HCT116 (cell line): ENCODE data around the gene RPTOR. TPM values are rescaled to one million over a fixed set of nuclear protein-coding genes. Genes with fewer than 3 reads are reported as not detected.

Experiments
- ATAC-seq: fragments of 200-7000 bp; cut with Tn5 transposase; 2 replicates; pipeline ENCODE4 v1.9.1; 2020; ENCODE audit warnings: mild to moderate bottlenecking, moderate library complexity
- BruUV-seq: library from RNA; stranded (reverse); fragments of 400-500 nt; replicated peaks from 2 replicates; lab custom pipeline; 2021; lab: Mats Ljungman, UMichigan
- CTCF ChIA-PET: fragments of 300-600 bp; sonication (Branson Sonifier 250); formaldehyde crosslinking; loops from one replicate; lab custom pipeline; 2021; ENCODE audit warnings: antibody characterized with exemption; lab: Charles Lee
- POLR2A ChIA-PET: fragments of 300-600, 350-600 bp; sonication (Branson Sonifier 250); formaldehyde crosslinking; loops from one replicate; lab custom pipeline; 2021; ENCODE audit warnings: antibody characterized with exemption; lab: Charles Lee
- RAD21 ChIA-PET, 2 experiments: fragments of 300-600 bp; sonication (Branson Sonifier 250); formaldehyde crosslinking; loops; one replicate each; lab custom pipeline; 2023; ENCODE audit warnings: low total read pairs in 2 of 2; ENCODE audit not compliant: uncharacterized antibody in 2 of 2, unreplicated experiment in 2 of 2, low non-redundant PET in 1 of 2; lab: Charles Lee
- DNase-seq: peaks from one replicate; pipeline ENCODE4 v3.0.0-alpha.2; 2010; ENCODE audit warnings: low read depth, low spot score
- H2AFZ ChIP-seq: fragments of 200-600 bp; shearing (Covaris generic), sonication (generic); 2 replicates; pipeline ENCODE4 v1.6.1; 2017; ENCODE audit warnings: low read depth, mixed run types, mixed read lengths, antibody characterized with exemption, low read length; ENCODE audit not compliant: poor library complexity, severe bottlenecking
- H3K27ac ChIP-seq: 2 replicates; pipeline ENCODE4 v1.5.1; 2012; ENCODE audit warnings: low read depth, low read length
- H3K27me3 ChIP-seq: fragments of 200-600 bp; sonication (generic); 2 replicates; pipeline ENCODE4 v1.6.1; 2016; ENCODE audit warnings: mixed run types, low read length, mixed read lengths; ENCODE audit not compliant: insufficient read depth
- H3K36me3 ChIP-seq, 2 experiments: fragments of 200-500 bp in 1 of 2; fragments of 200-600 bp in 1 of 2; sonication (Bioruptor generic) in 1 of 2; sonication (generic) in 1 of 2; 2 replicates each; pipeline versions ENCODE4 v1.5.1 to v1.6.1; 2014 to 2016; ENCODE audit warnings: low read length in 2 of 2, inconsistent platforms in 1 of 2, mixed read lengths in 1 of 2, mixed run types in 1 of 2; ENCODE audit not compliant: insufficient read depth in 2 of 2, control insufficient read depth in 1 of 2
- H3K4me1 ChIP-seq, 2 experiments: fragments of 200-600 bp in 1 of 2; sonication (generic) in 1 of 2; 2 replicates each; pipeline versions ENCODE4 v1.5.1 to v1.6.1; 2012 to 2017; ENCODE audit warnings: low read length in 2 of 2, inconsistent platforms in 1 of 2, mild to moderate bottlenecking in 1 of 2, mixed read lengths in 1 of 2, mixed run types in 1 of 2, moderate library complexity in 1 of 2; ENCODE audit not compliant: insufficient read depth in 2 of 2, control insufficient read depth in 1 of 2
- H3K4me2 ChIP-seq: fragments of 200-600 bp; sonication (generic); 2 replicates; pipeline ENCODE4 v1.6.1; 2017; ENCODE audit warnings: mixed run types, low read length, mixed read lengths
- H3K4me3 ChIP-seq, 2 experiments: fragments of 200-600 bp in 1 of 2; sonication (generic) in 1 of 2; replicated peaks in 1 of 2; 2 replicates each; pipeline ENCODE4 v1.5.1; 2011 to 2016; ENCODE audit warnings: low read length in 2 of 2, control low read depth in 1 of 2, low read depth in 1 of 2, mild to moderate bottlenecking in 1 of 2, mixed read lengths in 1 of 2, mixed run types in 1 of 2
- H3K79me2 ChIP-seq: fragments of 200-600 bp; sonication (generic); 2 replicates; pipeline ENCODE4 v1.6.1; 2017; ENCODE audit warnings: mild to moderate bottlenecking, mixed run types, low read length, moderate library complexity, mixed read lengths; ENCODE audit not compliant: insufficient read depth
- H3K9ac ChIP-seq: fragments of 200-600 bp; sonication (generic); 2 replicates; pipeline ENCODE4 v1.6.1; 2016; ENCODE audit warnings: low read length, mixed read lengths
- H3K9me2 ChIP-seq: fragments of 200-600 bp; sonication (generic), shearing (Covaris generic); 2 replicates; pipeline ENCODE4 v1.6.1; 2017; ENCODE audit warnings: mixed run types, mild to moderate bottlenecking, moderate library complexity; ENCODE audit not compliant: insufficient read depth
- H3K9me3 ChIP-seq, 2 experiments: fragments of 200-500 bp in 1 of 2; fragments of 200-600 bp in 1 of 2; sonication (Bioruptor generic) in 1 of 2; sonication (generic) in 1 of 2; 2 replicates each; pipeline ENCODE4 v1.6.1; 2014 to 2017; ENCODE audit warnings: low read length in 2 of 2, mixed read lengths in 2 of 2, inconsistent platforms in 1 of 2, low read depth in 1 of 2, mild to moderate bottlenecking in 1 of 2, mixed run types in 1 of 2, moderate library complexity in 1 of 2; ENCODE audit not compliant: control insufficient read depth in 1 of 2, insufficient read depth in 1 of 2
- H4K20me1 ChIP-seq: fragments of 200-600 bp; sonication (generic), shearing (Covaris generic); 2 replicates; pipeline ENCODE4 v1.6.1; 2017; ENCODE audit warnings: mixed run types, mild to moderate bottlenecking, moderate library complexity; ENCODE audit not compliant: insufficient read depth
- EGR1 ChIP-seq: IDR thresholded peaks from 2 replicates; pipeline ENCODE4 v1.6.1; 2012; ENCODE audit warnings: low read depth
- EZH2 ChIP-seq: fragments of 200-600 bp; sonication (generic); IDR thresholded peaks from 2 replicates; pipeline ENCODE4 v1.6.1; 2017; ENCODE audit warnings: antibody characterized with exemption, mixed run types
- EZH2phosphoT487 ChIP-seq: fragments of 200-600 bp; IDR thresholded peaks from 2 replicates; pipeline ENCODE4 v1.6.1; 2018; ENCODE audit warnings: antibody characterized with exemption, borderline replicate concordance
- JUND ChIP-seq: IDR thresholded peaks from 2 replicates; pipeline ENCODE4 v1.6.1; 2012
- MAX ChIP-seq: IDR thresholded peaks from 2 replicates; pipeline ENCODE4 v1.6.1; 2012
- POLR2A ChIP-seq: IDR thresholded peaks from 2 replicates; pipeline ENCODE4 v1.7.0; 2011; ENCODE audit warnings: borderline replicate concordance; ENCODE audit not compliant: insufficient read depth, insufficient read length; ENCODE audit errors: extremely low read depth
- POLR2AphosphoS5 ChIP-seq: IDR thresholded peaks from 2 replicates; pipeline ENCODE4 v1.6.1; 2011; ENCODE audit warnings: mild to moderate bottlenecking, low read depth, low read length, moderate library complexity
- REST ChIP-seq: IDR thresholded peaks from 2 replicates; pipeline ENCODE4 v1.6.1; 2012; ENCODE audit warnings: low read depth
- YY1 ChIP-seq: IDR thresholded peaks from 2 replicates; pipeline ENCODE4 v1.6.1; 2011; ENCODE audit warnings: low read length, low read depth, moderate library complexity, mild to moderate bottlenecking; ENCODE audit not compliant: insufficient replicate concordance; ENCODE audit errors: extremely low read depth
- ZBTB33 ChIP-seq: IDR thresholded peaks from 2 replicates; pipeline ENCODE4 v1.6.1; 2011; ENCODE audit warnings: mild to moderate bottlenecking, low read length, moderate library complexity; ENCODE audit not compliant: insufficient replicate concordance; ENCODE audit errors: extremely low read depth
- ZFX ChIP-seq: fragments of 450-650 bp; IDR thresholded peaks from 2 replicates; pipeline ENCODE4 v1.6.1; 2017
- intact Hi-C: fragments of 100-400 bp; cut with micrococcal nuclease; formaldehyde crosslinking; loops from 2 replicates; pipeline ENCODE4 v1.10.0; 2022
- total RNA-seq: library from RNA; stranded (reverse); gene quantifications from one replicate; pipeline ENCODE4 v1.2.1, GENCODE V29; 2021; ENCODE audit not compliant: unreplicated experiment
- TF ChIP-seq, protein P1 (sequence below), 3 experiments: fragments of 200-600 bp in 1 of 3; sonication (generic) in 1 of 3; IDR thresholded peaks in 2 of 3; conservative IDR thresholded peaks in 1 of 3; 2 replicates each; pipeline ENCODE4 v1.5.1; 2012 to 2017; ENCODE audit warnings: low read depth in 2 of 3, low read length in 2 of 3, antibody characterized with exemption in 1 of 3, borderline replicate concordance in 1 of 3, control low read depth in 1 of 3, mild to moderate bottlenecking in 1 of 3, mixed read lengths in 1 of 3, mixed run types in 1 of 3, moderate library complexity in 1 of 3; ENCODE audit not compliant: insufficient read depth in 1 of 3

Gene RPTOR
- total RNA-seq, 1 experiment from 2014 or later = 69.5 TPM

DNA sequence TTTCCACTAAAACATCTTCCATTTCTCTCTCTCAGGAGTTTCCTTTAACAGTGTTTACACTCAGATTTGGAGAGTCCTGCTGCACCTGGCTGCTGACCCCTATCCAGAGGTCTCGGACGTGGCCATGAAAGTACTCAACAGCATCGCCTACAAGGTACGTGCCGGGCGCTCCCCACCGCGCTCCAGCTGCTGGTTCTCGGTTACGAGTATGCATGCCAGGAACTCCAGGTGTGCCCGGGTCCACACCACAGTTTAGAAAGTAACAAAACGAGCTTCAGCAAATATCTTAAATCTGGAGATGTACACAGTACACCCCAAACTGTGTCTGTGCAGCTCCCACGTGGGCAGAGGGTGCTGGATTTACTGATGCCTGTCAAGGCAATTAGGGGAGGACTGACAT lies 364.1 kb downstream of the RPTOR start:
- no peaks in the 10 kb centered on the region for H3K4me1 ChIP-seq
- no TSS peak for BruUV-seq
- no peak for TF ChIP-seq POLR2A
- no peak overlapping the region for H3K4me2 ChIP-seq
- H3K4me3 ChIP-seq = no peak overlapping the region
- peaks cover 5 to 7% of the 10 kb centered on the region in 2 experiments; a peak in 2 of 4 replicates for H3K36me3 ChIP-seq
- no peaks in the 10 kb centered on the region for H3K79me2 ChIP-seq
- no peaks in the 10 kb centered on the region for H3K9me2 ChIP-seq
- RAD21 ChIA-PET = no interaction called here
- CTCF ChIA-PET = interaction anchor here (1.1 kb wide), 1 partner anchor 9 kb away, joined by 6 read pairs; no protein-coding TSS in a partner anchor
- H3K27ac ChIP-seq = no peak overlapping the region
- H3K9me3 ChIP-seq = peaks cover 0 to under 1% of the 10 kb centered on the region in 2 experiments; a peak in 1 of 4 replicates
- ATAC-seq = no peak
- no peaks in the 10 kb centered on the region for H3K27me3 ChIP-seq
- DNase-seq = no peak
- H4K20me1 ChIP-seq = no peaks in the 10 kb centered on the region
- intact Hi-C loops = no loop called here
- no peak overlapping the region for H3K9ac ChIP-seq
- H2AFZ ChIP-seq = no peak overlapping the region
- POLR2A ChIA-PET = no interaction called here

GRCh38 chr17:80909635-80910034 lies 365.0 kb downstream of the RPTOR start:
- ATAC-seq (no peak), DNase-seq (no peak)
- Histone ChIP-seq H3K9me2 (no peaks in the 10 kb centered on the region), H2AFZ (no peak overlapping the region), H3K36me3 (peaks cover 7 to 11% of the 10 kb centered on the region in 2 experiments; a peak in 2 of 4 replicates), H3K4me2 (no peak overlapping the region), H3K9ac (no peak overlapping the region), H3K27ac (no peak overlapping the region), H3K9me3 (peaks cover 5 to 9% of the 10 kb centered on the region in 2 experiments; a peak in 3 of 4 replicates), H3K4me3 (no peak overlapping the region), H3K79me2 (no peaks in the 10 kb centered on the region), H3K27me3 (no peaks in the 10 kb centered on the region), H3K4me1 (no peaks in the 10 kb centered on the region), H4K20me1 (no peaks in the 10 kb centered on the region)
- CTCF ChIA-PET = interaction anchor here (1.1 kb wide), 1 partner anchor 10 kb away, joined by 6 read pairs; no protein-coding TSS in a partner anchor
- RAD21 ChIA-PET = no interaction called here
- BruUV-seq = no TSS peak
- intact Hi-C loops = loop anchor here (5.0 kb wide), 1 partner anchor 332 kb away; no protein-coding TSS in a partner anchor
- POLR2A ChIA-PET = no interaction called here
- no peak for TF ChIP-seq POLR2A
- no peak for TF ChIP-seq ZFX
- no peak for TF ChIP-seq YY1
- no peak for TF ChIP-seq REST
- TF ChIP-seq, protein P1, sequence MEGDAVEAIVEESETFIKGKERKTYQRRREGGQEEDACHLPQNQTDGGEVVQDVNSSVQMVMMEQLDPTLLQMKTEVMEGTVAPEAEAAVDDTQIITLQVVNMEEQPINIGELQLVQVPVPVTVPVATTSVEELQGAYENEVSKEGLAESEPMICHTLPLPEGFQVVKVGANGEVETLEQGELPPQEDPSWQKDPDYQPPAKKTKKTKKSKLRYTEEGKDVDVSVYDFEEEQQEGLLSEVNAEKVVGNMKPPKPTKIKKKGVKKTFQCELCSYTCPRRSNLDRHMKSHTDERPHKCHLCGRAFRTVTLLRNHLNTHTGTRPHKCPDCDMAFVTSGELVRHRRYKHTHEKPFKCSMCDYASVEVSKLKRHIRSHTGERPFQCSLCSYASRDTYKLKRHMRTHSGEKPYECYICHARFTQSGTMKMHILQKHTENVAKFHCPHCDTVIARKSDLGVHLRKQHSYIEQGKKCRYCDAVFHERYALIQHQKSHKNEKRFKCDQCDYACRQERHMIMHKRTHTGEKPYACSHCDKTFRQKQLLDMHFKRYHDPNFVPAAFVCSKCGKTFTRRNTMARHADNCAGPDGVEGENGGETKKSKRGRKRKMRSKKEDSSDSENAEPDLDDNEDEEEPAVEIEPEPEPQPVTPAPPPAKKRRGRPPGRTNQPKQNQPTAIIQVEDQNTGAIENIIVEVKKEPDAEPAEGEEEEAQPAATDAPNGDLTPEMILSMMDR (IDR thresholded peaks at IDR 0.05 in 2 of 3, conservative IDR thresholded peaks at IDR 0.05 in 1 of 3; ENCODE audit: borderline replicate concordance in 1 of 3, insufficient read depth in 1 of 3, low read depth in 2 of 3, low read length in 2 of 3) = no peak
- no peak for TF ChIP-seq EZH2phosphoT487
- no peak for TF ChIP-seq JUND
- TF ChIP-seq ZBTB33 = no peak
- TF ChIP-seq POLR2AphosphoS5 = no peak
- no peak for TF ChIP-seq MAX
- TF ChIP-seq EGR1 = no peak
- no peak for TF ChIP-seq EZH2
